ENCODE data around the gene SDK2.
"Not testable (repeated sequence)": the region's sequence is repeated elsewhere in the genome, so short reads cannot be mapped to it uniquely, and the experiment has no call there.

Gene SDK2

DNA sequence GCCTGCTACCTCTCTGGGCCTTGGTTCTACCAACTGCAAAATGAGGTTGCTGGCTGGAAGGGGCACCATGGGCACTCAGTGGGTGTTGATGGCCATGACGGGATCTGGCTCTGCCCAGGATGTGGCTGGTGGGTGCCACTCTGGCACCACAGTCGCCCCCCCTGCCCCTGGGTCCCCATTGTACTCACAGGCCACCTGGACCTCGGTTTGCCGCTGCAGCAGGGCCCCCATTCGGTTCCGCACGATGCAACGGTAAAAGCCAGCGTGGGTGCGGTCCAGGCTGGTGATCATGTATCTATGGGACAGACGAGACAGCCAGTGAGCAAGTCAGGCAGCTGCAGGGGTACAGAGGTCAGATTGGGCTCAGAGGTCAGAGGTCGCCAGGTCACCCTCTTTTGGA is 172.3 kb downstream of the SDK2 start:
- no peak for DNase-seq

DNA sequence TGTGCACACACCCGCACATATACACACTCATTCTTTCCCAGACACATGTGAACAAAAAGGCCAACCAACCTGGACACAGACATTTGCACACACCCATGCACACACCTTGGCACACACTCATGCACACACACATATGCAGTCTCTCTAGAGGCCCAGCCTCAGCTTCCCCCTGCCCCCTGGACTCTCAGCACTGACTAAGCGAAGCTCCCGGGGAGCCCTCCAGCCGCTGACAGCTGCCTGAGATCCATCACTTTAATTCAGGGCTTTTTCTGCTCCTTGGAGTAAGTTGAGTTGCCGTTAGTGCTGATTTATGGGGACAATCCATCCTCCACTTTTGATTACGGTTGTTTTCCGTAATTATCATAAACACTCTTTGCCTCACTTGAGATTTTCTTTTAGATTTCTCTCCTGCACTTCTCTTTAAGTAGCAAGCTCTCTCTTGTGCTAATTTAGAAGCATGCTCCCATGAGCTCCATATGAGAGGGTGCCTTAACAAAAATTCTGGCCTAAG is 173.9 kb downstream of the SDK2 start:
- no peak for DNase-seq

DNA sequence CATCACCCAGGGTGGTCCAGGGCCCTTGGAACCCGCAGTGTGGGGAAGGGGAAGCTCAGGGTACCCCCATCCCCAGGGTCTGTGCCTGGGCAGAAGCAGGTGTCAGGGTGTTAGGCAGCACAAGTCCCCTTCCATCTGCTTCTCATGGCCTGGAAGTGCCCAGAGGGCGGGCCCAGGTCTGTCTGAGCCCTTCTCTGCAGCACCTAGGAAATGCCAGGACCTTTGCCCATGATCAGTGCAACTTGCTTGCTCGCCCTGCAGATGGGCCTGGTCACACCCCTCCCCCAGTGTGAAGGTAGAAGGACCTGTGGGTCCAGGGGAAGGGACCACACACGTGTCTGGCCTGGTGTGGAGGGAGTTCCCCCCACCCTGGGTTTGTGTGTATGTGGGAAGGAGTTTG is 174.9 kb downstream of the SDK2 start:
- DNase-seq, result no peak

DNA sequence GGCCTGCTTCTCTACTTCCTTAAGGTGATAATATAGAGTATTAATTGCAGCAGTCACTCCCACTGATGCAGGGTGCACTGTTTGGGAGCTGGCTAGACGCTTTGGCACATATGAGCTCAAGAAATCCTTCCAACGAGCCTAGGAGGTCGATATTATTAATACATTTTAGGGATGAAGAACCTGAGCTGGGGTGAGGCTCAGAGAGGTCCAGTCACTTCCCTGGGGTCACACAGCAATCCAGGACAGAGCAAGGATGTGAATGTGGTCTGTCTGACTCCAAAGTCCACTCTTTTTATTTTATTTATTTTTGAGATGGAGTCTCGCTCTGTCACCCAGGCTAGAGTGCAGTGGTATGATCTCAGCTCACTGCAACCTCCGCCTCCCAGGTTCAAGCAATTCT is 176.0 kb downstream of the SDK2 start:
- DNase-seq, result no peak

DNA sequence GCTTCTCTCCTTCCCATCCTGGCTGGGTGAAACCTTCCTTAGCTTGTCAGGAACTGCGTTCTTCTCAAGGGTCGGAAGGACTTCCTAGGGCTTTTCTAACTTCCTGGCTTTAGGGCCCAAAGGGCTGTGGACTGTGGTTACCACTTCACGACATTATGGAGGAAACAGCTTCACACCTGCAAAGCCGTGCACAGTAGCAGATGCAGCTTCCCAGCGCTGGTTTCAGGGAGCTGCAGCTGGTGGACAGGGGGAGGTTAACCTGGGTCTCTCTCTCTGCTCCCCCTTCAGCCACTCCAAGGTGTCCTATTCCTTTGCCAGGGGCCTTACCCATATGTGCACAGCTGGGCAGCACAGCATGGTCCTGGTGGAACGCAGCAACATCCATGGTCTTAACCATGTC is 176.6 kb downstream of the SDK2 start:
- DNase-seq, result no peak

DNA sequence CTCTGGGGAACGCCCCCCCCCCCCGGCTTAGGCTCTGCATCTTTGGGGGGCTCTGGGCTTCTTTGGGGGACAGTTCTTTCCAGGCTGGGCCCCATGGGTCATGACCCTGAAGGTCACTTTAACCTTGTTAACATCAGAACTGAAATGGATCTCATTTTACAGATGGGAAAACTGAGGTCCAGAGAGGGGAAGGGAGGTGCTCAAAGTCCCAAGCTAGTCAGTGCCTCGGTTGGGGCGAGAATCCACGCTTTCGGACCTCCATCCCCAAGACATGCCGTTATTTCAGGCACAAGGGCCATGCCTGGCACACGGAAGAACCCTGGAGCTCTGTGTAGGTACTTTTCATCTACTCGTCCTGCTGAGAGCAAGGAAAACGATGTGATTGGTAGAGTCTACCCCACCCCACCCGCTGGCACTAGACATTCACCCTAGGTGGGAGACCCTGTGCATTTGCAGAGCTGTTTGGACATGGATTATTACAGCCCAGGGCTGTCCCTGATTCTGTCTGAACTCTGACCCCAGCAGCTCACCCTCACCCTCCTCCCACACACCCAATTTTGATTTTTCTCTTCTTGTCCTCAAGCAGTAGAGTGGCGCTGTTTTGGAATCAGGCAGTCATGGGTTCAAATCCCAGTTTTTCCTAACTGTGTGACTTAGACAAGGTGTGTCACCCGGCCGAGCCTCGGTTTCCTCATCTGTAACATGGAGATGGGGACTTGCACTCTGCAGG is 177.4 kb downstream of the SDK2 start:
- no peak for DNase-seq

DNA sequence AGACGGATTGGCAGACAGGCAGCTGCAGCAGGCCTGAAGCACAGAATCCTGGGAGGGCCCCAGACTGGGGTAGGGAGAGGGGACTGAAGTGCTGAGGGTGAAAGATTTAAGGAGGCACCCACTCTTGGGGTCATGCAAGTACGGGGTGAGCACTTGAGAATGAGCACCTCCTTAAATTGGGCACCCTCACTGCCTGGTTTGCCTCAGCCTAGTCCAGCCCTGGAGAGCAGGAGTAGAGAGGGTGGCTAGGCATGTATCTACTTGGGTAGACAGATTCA is 178.4 kb downstream of the SDK2 start:
- no peak for DNase-seq

DNA sequence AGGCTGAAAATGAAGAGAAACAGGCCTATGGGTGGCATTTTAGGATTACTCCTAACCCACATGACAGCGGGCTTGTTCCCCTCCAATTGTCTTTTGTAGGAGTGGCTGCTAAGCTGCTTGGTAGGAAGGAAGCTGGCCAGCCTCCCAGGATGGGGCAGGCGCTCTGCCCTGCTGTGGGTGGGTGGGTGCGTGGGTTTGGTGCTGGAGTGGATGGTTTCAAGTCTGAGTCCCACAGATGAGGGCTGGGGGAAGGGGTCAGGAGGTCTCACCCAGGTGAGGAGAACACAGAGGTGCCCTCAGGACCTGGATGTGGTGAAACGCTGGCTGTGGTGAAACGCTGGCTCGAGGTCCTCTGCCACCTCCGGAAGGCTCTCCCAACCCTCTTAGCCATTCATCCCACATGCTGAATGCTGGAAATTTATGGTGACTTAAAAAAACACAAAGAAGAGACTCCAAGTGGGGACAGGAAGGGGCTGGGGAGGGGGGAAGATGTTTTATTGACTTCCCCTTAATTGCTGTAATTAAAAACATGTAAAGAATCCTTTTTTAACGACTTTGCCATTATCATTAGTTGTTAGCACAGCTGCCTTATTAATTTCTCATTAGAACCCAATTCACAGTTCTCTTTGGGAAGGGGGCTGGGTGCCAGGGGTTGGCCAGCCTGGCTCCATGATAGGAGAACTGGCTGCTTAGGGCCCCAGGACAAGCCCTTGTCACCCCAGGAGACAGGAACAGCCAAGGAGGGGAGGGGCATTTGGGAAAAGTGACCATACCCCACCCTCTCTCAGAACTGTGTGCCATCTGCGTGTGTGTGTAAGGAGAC is 178.9 kb downstream of the SDK2 start:
- DNase-seq, result no peak

DNA sequence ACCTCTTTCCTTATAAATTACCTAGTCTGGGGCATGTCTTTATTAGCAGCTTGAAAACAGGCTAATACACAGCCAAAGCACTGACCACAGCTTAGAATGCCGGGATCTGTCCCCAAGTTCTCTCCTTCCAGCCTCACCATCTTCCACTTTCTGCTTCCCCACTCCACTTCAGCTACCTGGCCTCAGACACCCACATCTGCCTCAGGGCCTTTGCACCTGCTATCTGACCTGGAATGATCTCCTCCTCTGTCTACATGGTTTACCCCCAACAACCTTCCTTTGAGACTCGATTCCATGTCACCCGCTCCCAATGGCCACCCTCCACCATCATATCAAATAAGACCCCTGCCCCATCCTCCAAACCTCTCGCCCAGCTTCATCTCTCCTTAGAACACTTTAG is 179.8 kb downstream of the SDK2 start:
- no peak for DNase-seq

DNA sequence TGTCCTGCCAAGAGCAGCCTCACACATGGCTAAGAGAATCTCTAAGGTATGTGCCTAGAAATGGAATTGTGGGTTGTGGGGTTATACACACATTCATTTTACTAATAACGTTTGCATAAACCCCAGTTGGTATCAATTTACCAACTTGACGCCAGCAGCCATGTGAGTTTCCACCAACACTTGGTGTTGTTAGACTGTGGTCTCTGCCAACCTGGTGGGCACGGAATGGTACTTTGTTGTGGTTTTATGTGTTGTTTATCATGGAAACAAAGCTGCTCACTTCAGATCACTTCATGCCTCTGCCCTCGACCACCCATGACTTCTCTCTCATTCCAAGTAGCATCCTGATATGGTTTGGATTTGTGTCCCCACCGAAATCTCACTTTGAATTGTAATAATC is 180.4 kb downstream of the SDK2 start:
- no peak for DNase-seq

DNA sequence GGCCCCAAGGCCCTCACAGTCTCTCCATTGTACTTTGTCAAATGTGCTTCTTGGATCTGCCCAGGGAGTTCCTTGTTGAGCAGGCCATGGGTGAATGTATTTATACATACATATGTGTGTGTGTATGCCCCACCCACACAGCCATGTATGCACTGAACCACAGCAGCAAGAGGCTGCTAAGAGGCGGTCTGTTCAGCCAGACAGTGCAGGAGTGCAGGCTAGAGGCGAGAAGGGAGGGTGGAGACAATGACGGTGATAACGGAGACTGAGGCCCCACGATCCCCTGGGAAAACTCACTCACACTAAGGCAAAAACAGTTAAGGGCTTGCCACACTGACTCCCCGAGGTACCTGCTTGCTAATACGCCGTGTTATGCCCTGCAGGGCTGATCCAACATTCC is 181.4 kb downstream of the SDK2 start:
- no peak for DNase-seq

DNA sequence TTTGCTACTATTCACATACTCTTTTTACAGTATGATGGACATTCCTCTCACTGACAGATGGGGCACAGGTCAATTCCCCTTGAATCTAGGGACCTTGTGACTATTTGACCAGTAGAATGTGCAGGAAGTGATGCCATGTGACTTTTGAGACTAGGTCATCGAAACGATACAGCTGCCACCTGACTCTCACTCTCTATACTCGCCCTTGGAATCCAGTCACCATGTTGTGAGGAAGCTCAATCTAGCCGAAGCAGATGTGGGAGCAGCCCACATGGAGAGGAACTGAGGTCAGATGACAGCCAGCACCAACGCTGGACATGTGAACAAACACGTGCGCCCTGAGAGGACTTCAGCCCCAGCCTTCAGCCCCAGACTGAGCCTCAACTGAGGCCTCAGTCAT is 184.3 kb downstream of the SDK2 start:
- no peak for DNase-seq

DNA sequence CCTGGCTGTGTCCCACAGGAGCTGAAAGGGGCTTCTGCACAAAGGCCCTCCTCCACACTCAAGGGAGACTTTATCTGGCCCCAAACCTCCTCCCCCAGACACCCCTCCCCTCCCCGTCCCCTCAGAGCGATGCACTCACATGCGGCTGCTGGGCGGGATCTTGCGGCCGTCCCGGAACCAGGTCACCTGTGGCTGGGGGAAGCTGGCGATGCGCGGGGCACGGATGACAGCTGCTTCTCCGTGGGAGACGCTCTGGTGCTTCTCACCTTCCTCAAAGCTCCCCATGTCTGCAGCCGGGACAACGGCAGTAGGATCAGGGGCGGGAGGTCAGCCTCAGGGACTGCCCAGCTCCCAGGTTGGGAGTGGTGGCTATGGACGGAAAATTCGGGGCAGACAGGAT is 188.5 kb downstream of the SDK2 start:
- no peak for DNase-seq

DNA sequence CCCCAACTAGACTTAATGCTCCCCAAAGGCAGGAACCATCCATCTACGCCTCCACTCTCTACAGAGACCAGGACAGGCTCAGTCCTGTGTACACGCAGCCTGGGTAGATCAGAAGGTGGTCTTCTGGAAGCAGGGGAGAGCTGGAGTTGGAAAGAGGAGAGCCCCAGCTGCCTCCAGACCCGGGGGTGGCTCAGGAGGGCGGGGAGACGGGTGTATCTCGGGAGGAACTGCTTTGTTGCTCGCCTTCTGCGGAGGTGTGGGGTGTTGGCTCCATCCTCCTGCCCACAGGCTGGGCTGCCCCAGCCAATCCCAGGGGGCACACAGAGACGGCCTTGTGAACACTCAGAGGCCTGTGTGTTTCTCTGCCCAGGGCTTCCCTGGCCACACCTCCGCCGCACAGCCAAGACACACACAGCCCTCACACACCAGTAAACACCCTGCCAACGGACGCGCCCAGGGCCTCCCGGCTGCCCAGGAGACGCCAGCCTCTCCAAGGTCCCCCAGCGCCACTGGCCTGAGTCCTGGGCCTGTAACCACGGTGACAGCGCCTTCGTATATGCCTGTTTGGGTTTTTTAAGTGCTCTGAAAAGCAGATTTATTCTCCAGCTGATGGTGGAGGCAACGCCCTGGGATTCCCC is 189.1 kb downstream of the SDK2 start:
- no peak for DNase-seq

DNA sequence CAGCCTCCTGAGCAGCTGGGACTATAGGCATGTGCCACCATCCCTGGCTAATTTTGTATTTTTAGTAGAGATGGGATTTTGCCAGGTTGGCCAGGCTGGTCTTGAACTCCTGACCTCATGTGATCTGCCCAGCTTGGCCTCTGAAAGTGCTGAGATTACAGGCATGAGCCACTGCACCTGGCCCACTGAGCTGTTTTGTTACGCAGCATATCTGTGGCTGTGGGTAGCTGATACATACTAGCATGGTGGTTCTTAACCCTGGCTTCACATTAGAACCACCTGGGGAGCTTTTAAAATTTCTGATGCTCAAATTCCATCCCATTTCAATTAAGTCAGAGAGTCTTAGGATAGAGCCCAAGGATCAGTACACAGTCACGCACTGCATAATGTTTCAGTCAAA is 190.8 kb downstream of the SDK2 start:
- not testable (repeated sequence) for DNase-seq

DNA sequence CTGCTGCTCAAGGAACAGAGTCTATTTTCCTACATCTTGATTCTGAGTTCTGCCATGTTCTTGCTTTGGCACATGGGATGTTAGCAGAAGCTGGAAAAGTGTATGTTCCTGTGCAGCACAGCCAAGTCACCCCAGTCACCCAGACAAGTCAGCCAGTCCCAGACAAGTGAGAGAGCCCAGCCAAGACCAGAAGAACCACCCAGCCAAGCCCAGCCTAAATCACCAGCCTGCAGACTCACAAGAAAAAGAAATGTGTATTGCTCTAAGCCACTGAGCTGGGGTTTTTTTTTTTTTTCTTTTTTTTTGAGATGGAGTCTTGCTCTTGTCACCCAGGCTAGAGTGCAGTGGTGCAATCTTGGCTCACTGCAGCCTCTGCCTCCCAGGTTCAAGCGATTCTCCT is 191.2 kb downstream of the SDK2 start:
- no peak for DNase-seq

DNA sequence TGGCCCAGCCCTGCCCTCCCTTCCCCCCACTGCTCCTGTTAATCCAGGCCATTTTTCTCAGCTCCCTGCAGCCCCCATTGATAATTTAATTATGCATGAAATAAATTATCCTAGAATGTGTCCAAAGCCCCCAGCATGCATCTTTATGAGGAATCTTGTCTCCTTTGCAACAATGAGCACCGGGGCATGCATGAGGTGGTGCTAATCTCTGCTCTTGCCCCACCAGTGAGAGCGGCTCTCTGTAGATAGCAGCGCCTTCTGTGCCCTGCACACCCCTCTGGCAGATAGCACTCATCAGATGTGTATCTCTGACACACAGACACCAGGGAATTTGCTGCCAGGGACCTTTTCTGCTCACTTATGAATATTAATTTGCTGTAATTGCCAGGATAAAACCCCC is 192.2 kb downstream of the SDK2 start:
- DNase-seq, result no peak

DNA sequence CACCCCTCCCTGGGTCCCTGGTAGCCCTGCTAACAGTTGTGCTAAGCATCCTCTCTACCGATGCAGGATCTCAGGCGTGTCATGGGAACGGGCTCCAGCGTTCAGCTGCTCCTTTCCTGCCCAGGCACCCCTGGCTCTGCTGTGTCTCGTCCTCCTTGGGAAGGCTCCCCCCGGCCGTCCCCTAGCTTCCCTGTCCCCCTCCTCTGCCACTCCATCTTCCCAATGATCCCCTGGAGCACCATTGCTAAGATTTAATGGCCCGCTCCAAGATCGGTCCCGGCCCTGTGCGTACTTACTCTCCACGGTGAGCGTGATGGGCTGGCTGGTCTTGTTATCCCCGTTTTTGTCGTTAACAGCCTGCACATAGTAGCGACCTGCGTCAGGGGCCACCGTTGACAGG is 196.9 kb downstream of the SDK2 start:
- DNase-seq, result no peak

DNA sequence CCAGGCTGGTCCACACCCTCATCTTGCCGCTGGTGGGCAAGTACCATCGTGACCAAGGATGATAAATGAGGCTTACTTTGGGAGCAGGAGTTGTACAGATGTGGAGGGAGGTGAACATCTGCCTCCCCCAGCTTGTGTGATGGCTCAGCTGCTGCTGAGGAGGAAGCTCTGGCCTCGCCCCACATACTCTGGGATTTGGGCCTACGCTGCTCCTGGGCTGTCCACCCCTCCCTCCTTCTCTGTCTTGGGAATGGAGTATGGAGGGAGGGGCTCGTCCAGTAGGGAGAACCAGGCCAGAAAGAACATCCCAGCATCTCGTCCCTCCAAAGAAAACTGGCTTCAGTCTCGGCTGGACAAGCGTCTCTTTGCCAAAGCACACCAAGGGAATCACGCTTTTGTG is 197.6 kb downstream of the SDK2 start:
- DNase-seq, result no peak

DNA sequence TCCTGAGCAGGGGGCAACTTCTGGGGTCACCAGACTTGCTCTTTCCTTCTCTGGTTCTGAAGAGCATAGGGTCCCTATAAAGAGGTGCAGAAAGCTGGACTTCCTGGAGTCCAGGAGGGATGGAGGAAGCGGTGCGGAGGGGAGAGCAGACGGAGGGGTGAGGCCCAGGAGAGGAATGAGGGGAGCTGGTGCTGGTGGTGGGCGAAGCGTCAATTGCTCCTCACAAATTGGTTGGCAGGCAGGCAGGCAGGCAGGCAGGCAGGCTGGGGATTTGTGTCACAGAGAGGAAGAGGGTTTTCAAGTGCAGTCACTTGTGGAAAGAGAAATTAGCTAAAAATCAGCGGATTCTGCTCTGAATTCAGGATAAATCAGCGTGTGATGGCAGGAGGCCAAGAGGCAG is 198.8 kb downstream of the SDK2 start:
- no peak for DNase-seq

DNA sequence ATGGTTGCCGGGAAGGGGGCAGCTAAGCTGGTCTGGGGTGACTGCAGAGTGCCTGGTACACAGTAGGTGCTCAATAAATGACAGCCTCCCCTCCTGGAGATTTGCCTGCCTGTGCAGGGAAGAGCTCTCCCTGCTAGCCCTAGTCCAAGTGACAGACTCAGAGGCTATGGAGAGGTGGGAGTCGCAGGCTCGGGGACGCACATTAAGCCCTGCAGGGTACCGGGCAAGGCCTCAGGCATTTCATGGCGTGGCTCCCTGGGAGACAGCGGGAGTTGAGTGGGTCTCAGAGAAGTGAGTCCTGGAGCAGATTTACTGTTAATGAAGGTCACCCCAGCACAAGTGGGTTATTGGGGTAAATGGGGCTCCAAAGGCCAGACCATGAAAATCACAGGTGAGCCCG is 200.2 kb downstream of the SDK2 start:
- DNase-seq, result no peak

DNA sequence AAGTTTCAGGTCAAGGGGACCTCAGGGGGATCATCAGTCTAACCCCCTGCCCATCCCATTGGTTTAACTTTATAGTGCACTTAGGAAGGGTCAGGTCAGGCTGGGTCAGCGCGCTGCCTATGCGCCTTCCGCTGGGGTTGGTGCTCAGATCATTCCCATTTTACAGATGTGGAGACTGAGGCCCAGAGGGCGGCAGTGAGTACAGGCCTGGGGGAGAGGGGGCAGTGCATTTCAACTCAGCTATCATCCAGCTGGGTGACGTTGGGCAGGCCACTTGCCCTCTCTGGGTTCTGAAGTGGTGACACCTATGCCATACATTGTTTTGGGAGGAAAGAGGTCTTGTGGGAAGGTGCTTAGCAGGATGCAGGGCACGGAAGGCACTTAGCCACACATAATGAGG is 204.6 kb downstream of the SDK2 start:
- DNase-seq, result no peak

DNA sequence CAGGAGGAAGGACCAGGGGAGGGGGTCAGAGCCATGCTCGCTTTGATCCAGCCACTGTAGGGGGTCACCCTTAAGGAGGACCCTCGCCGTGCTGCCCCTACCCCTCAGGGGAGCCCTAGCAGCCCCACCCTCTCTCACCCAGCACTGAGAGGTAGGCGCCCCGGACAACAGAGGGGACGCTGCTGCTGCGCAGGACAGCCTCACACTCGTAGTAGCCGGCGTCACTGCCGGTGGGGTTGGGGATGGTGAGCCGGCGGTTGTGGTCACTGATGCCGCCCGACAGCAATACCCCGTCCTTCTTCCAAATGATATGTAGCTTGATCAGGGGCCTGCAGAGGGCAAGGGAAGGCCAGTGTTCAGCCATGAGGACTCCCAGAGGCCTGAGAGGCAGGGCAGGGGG is 206.4 kb downstream of the SDK2 start:
- DNase-seq, result no peak

DNA sequence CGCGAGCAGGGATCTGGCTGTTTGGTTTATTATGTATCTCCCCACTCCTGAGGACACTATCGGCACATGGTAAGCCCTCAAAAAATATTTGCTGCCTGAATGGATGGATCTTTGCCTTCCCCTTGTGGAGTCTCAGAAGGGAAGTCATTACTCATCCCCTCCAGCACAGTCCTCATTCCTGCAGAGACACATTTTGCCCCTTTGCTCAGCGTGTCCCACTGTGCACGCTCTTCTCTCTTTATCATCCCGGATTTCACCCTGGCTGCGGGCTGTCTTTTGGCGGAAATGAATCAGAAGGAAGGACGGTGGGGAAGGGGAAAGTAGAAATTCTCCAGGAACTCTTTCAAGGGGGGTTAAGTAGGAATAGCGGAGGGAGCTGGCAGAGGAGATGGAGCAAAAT is 207.3 kb downstream of the SDK2 start:
- no peak for DNase-seq

Measured in activated CD4-positive, alpha-beta T cell treated with anti-CD3 and anti-CD28 coated beads, Interleukin-10, Interleukin-2, amounts not matched to agents 100 ng/mL and 50 ng/mL, durations not matched to agents 16 hours and 8 hours (primary cell).